HG03460 (cell line): Measurements from ENCODE around the gene DCLK3.

Experiments used
- ATAC-seq: cut with Tn5 transposase; IDR thresholded peaks from one replicate; pipeline ENCODE4 v1.9.1; 2021; ENCODE audit not compliant: unreplicated experiment

The DCLK3 gene

DNA sequence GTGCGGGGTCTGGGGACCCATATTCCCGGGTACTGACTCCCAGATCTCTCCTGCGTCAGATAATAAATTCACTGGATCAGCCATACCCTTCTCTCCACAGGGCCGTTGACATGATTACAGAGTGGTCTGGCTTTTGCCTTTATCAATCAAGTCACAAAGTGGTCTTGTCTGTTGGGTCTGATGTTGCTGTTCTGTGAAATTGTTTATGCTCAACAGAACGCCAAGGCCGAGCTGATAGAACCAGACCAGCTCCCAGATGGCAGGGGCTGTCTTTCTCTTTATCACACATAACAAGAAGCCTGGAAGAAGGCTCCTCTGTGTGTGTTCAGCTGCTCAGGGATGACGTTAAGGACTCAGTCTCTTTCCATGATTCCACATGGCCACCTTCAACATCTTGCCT lies 751 bp upstream of the DCLK3 start:
- no peak for ATAC-seq

- ATAC-seq: no peak
Measured at GRCh38 chr3:36764704-36765038, 318 bp upstream of the DCLK3 start.

DNA sequence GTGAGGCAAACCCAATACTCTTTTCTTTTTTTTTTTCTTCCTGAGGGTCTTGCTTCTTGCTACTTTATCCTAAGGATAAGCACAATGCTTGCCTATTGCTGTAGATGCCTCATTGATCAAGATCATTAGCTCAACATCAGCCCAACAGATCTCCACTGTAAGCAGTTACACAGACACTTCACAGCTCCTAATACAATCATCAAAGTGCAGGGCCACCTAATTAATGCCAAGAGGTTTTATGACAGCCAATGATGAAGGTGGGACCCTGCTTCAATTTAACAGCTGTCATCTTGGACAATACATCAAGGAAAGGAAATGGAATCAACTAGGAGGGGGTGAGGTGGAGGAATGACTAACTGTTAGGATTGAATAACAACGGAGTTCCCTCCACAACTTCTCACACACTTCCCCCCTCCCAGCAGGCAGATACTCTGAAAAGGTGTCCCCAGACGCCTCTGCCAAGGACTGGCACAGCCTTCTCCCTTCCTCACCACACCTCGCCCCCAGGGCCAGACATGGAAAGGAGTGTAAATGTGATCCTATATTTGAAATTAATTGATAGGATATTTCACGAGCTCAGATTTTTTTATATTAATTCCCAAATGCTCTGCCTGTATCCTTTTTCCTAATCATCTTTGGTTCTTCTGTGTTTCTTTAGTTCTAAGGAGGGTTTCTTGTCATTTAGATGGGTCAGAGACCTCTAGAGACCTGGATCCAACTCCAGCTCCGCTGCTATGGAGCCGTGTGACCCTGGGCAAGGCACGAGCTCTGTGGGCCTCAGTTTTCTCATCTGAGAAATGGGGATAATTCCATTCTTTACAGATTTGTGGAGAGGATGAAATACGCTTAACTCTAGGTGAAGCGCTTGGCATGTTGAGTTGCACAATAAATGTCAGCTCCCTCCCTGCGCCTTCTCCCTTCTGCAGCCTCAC lies 1.2 kb downstream of the DCLK3 start:
- no peak for ATAC-seq

- no peak for ATAC-seq
Measured at GRCh38 chr3:36761779-36762178, 2.6 kb downstream of the DCLK3 start.

GRCh38 chr3:36756269-36756668 lies 8.1 kb downstream of the DCLK3 start:
- ATAC-seq: no peak

DNA sequence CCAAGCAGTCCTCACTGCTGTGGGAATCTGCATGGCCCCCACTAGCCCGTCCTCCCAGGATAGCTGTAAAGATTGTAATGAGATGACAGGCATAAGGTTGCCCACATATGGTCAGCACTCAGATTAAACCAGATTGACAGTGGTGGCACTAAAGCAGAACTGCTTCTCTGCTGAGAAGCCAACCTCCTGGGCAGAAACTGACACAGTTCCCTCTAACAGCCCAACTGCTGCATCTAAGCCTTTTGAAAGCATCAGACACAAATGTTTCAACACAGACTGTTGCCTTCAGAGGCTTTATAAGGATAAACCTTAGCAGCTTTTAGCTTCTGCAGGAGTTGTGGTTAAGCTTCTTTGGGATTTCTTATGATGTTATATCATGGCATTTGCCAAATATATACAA lies 13.0 kb downstream of the DCLK3 start:
- ATAC-seq: no peak

- no peak for ATAC-seq
Measured at GRCh38 chr3:36750737-36751136, 13.6 kb downstream of the DCLK3 start.

- ATAC-seq: no peak
Measured at GRCh38 chr3:36744763-36745162, 19.6 kb downstream of the DCLK3 start.

GRCh38 chr3:36743826-36744225 lies 20.5 kb downstream of the DCLK3 start:
- no peak for ATAC-seq

- ATAC-seq: no peak
Measured at GRCh38 chr3:36741285-36741684, 23.1 kb downstream of the DCLK3 start.

- no peak for ATAC-seq
Measured at GRCh38 chr3:36740787-36741186, 23.6 kb downstream of the DCLK3 start.

DNA sequence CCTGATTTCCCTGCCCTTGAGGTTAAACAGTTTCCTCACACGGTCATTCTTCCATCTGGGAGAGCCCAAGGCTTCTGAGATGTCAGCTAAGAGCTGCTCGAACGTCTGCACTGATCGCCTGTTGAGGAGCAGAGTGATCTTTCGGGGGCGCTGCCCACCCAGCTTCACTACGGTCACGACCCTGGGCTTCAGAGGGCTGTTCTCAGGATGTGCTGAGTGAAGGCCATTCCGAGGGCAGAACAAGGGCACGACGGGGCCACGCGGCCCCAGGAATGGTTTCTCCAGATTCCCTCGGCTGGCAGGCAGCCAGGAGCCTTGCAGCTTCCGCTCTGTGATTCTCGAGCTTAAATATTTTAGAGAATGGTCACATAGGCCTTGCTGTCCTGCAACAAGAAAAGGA lies 25.7 kb downstream of the DCLK3 start:
- no peak for ATAC-seq

DNA sequence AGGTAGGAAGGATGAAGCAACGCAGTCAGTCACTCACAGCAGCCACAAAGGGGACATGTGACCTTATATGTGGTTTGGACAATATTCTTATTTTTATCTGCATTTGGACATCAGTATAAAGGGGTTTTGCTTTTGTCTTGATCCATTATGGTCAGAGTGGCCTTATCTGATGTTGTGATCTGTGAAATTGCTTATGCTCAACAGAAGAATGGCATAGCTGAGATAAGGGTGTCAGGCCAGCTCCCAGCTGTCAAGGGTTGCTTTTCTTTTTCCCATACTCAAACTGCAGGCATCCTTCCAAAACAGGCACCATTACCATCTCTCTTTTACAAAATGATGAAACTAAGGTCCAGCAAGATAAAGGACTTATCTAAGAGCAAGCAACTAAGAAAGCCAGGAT lies 28.1 kb downstream of the DCLK3 start:
- ATAC-seq: no peak

- no peak for ATAC-seq
Measured at GRCh38 chr3:36734742-36735141, 29.6 kb downstream of the DCLK3 start.

DNA sequence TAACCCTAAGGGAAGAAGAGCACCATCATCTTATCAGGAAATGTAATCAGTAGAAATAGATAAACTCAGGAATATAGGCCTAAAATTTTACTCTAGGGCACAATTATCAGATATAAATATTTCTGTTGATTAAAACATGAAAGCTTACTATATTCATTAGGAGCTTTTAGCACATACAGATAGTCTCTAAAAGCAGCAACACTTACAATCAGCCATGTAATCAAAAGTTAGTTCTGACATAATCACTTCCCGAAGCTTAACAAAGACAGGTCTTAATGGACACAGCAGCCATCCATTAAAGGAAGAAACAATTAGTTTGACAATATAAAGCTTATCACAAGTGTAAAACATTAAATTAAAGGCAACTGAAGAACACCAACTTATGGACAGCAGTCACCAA lies 30.6 kb downstream of the DCLK3 start:
- ATAC-seq: no peak

DNA sequence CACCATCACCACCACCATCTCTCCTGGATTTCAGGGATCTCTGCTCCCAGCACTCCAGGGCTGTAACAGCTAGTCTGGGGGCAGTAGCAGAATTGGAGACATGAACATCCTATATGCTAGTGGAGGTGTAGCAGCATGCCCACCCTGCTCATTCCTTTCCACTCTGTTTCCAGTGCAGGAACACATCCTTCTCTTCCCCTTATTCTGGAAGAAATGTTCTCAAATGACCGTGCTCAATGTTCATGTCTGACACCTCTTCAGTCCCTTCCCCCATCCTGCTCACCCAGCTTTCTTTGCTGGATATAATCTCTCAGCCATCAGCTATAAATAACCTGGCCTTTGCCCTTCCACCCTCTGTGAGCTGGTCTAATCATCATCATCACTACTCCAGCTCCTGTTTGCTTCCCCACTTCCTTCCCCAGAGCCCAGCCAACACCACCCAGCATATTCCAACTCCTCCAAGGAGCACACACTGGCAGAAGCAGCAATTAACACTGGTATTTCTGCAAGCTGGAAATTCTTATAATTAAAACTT lies 31.1 kb downstream of the DCLK3 start:
- no peak for ATAC-seq

- ATAC-seq: no peak
Measured at GRCh38 chr3:36730966-36731365, 33.4 kb downstream of the DCLK3 start.

DNA sequence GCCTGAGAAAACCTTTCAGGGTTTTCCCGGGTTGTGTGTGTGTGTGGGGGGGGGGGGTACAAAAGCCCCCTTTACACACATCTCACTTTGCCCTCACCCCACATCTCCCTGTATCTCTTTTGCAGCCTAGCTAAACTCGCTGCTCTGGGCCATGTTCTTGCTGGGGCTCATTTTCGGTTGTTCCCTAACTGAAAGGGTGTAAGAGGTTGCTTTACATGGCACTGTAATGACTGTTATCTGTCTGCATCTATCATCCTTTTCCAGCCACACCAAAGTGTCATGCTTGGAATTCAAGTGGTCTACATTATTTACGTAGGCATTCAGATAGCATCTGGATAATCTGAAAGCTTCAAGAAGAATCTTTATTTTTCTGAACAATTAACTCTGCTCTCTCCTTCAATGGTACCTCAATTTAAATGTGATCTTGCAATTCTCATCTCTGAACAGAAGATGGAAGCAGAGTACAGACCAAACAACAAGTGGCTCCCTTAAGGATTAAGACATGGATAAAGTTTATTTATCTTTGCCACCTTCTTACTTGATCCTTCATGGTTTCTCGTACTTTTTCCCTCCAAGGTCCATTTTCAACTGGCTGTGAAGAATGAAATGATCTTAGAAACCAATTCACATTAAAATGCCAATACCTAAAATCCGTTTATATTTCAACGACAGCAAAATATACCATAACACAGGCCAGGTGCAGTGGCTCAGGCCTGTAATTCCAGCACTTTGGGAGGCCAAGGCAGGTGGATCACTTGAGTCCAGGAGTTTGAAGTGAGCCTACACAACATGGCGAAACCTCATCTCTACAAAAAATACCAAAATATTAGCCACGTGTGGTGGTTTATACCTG lies 34.9 kb downstream of the DCLK3 start:
- ATAC-seq: no peak

DNA sequence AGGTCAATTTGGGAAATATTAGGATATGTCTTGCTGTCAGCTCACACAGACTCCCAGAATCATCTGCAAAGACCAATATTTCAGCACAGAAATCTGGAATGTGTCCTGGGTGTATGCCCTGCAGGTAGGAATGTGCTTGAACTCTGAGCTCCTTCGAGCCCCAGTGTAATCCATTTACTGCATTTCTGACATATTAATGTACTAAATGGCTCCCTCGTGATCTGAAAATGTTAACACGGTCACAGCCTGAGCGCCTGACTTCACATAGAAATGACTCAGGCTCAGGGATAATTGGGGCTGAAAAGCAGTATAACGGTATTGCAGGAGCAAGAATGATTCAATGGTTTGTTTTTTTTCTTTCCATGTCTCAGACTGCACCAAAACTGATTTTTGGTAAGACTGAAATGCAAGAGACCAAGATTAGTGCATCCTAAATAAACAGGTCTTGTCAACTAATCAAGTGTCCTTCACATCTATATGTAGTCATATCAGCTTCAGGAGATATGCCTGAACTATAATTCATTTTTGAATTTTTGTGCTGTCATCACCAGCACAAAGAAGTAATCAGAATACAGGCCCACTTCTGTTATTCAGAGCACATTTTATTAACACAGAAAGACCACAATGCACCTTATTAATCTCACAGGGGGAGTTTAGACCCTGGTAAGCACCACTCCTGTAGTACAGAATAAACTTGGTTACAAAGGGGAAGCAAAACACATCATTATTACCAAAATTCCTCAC lies 49.8 kb downstream of the DCLK3 start:
- no peak for ATAC-seq

- ATAC-seq: no peak
Measured at GRCh38 chr3:36713904-36714303, 50.4 kb downstream of the DCLK3 start.

DNA sequence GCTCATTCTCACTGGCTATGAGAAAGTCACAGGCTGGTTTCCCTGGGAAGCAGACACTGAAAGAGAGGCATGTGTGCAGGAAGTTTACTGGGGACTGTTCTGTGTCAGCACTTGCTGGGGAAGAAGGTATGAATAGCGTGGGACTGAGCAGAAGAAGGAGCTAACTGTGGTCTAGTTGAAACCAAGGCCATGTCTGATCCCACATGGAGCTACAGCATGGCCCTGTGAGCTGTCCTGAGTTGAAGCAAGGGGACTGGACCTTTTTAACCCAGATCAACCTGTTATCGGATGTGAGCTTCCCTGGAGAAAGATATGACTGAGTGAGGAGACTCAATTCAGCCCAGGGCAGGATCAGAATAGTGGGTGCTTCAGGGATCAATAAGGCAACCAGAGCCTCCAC lies 53.7 kb downstream of the DCLK3 start:
- no peak for ATAC-seq
